OCI-LY1 (cell line): Measurements from ENCODE around the gene MYL6.

Source experiments
- CTCF ChIP-seq: fragments of 200-600 bp; sonication (generic), shearing (Covaris generic); IDR thresholded peaks from 2 replicates; pipeline ENCODE4 v1.5.1; 2017; ENCODE audit warnings: mild to moderate bottlenecking, antibody characterized with exemption, low read length, moderate library complexity, mixed read lengths
- EZH2 ChIP-seq: fragments of 200-600 bp; sonication (generic), shearing (Covaris generic); IDR thresholded peaks from 2 replicates; pipeline ENCODE4 v1.8.0; 2017; ENCODE audit warnings: borderline replicate concordance, mixed run types, mild to moderate bottlenecking, antibody characterized with exemption, low read length, moderate library complexity, mixed read lengths

- no peak for TF ChIP-seq CTCF
- no peak for TF ChIP-seq EZH2
These were observed 37.9 kb upstream of the MYL6 start for GRCh38 chr12:56120158-56120846.
